GM20000 (cell line): ENCODE measurements around the gene GRPEL1.

Source experiments
- DNase-seq: peaks from one replicate; pipeline ENCODE4 v3.0.0; 2012; ENCODE audit warnings: low spot score
- CTCF ChIP-seq: IDR thresholded peaks from 2 replicates; pipeline ENCODE4 v1.5.1; 2012; ENCODE audit warnings: mild to moderate bottlenecking, control low read depth; ENCODE audit errors: extremely low read depth, missing control alignments

GRPEL1 gene

GRCh38 chr4:7109169-7109568, 41.3 kb upstream of the GRPEL1 start:
- no peak for TF ChIP-seq CTCF
- DNase-seq = no peak

GRCh38 chr4:7108660-7109059, 40.8 kb upstream of the GRPEL1 start:
- DNase-seq = no peak

GRCh38 chr4:7108046-7108625, 40.3 kb upstream of the GRPEL1 start:
- no peak for DNase-seq
- no peak for TF ChIP-seq CTCF

More at GRCh38 chr4:7108660-7109059, 40.8 kb upstream of the GRPEL1 start:
- TF ChIP-seq CTCF = no peak

GRCh38 chr4:7107166-7107905, 39.5 kb upstream of the GRPEL1 start:
- TF ChIP-seq CTCF = no peak
- DNase-seq = no peak

GRCh38 chr4:7105276-7105675, 37.4 kb upstream of the GRPEL1 start:
- no peak for TF ChIP-seq CTCF
- DNase-seq = no peak

GRCh38 chr4:7104366-7105031, 36.6 kb upstream of the GRPEL1 start:
- TF ChIP-seq CTCF = no peak
- DNase-seq = no peak

GRCh38 chr4:7103607-7104365, 35.9 kb upstream of the GRPEL1 start:
- no peak for DNase-seq
- no peak for TF ChIP-seq CTCF
